HCT116 (cell line): ENCODE data around the gene LRFN2. TPM values are rescaled to one million over a fixed set of nuclear protein-coding genes. Genes with fewer than 3 reads are reported as not detected.

Source experiments
- ATAC-seq: fragments of 200-7000 bp; cut with Tn5 transposase; 2 replicates; pipeline ENCODE4 v1.9.1; 2020; ENCODE audit warnings: mild to moderate bottlenecking, moderate library complexity
- BruUV-seq: library from RNA; stranded (reverse); fragments of 400-500 nt; replicated peaks from 2 replicates; lab custom pipeline; 2021; lab: Mats Ljungman, UMichigan
- CTCF ChIA-PET: fragments of 300-600 bp; sonication (Branson Sonifier 250); formaldehyde crosslinking; loops from one replicate; lab custom pipeline; 2021; ENCODE audit warnings: antibody characterized with exemption; lab: Charles Lee
- POLR2A ChIA-PET: fragments of 300-600, 350-600 bp; sonication (Branson Sonifier 250); formaldehyde crosslinking; loops from one replicate; lab custom pipeline; 2021; ENCODE audit warnings: antibody characterized with exemption; lab: Charles Lee
- RAD21 ChIA-PET, 2 experiments: fragments of 300-600 bp; sonication (Branson Sonifier 250); formaldehyde crosslinking; loops; one replicate each; lab custom pipeline; 2023; ENCODE audit warnings: low total read pairs in 2 of 2; ENCODE audit not compliant: uncharacterized antibody in 2 of 2, unreplicated experiment in 2 of 2, low non-redundant PET in 1 of 2; lab: Charles Lee
- DNase-seq: peaks from one replicate; pipeline ENCODE4 v3.0.0-alpha.2; 2010; ENCODE audit warnings: low read depth, low spot score
- H2AFZ ChIP-seq: fragments of 200-600 bp; shearing (Covaris generic), sonication (generic); 2 replicates; pipeline ENCODE4 v1.6.1; 2017; ENCODE audit warnings: low read depth, mixed run types, mixed read lengths, antibody characterized with exemption, low read length; ENCODE audit not compliant: poor library complexity, severe bottlenecking
- H3K27ac ChIP-seq: 2 replicates; pipeline ENCODE4 v1.5.1; 2012; ENCODE audit warnings: low read depth, low read length
- H3K27me3 ChIP-seq: fragments of 200-600 bp; sonication (generic); 2 replicates; pipeline ENCODE4 v1.6.1; 2016; ENCODE audit warnings: mixed run types, low read length, mixed read lengths; ENCODE audit not compliant: insufficient read depth
- H3K36me3 ChIP-seq, 2 experiments: fragments of 200-500 bp in 1 of 2; fragments of 200-600 bp in 1 of 2; sonication (Bioruptor generic) in 1 of 2; sonication (generic) in 1 of 2; 2 replicates each; pipeline versions ENCODE4 v1.5.1 to v1.6.1; 2014 to 2016; ENCODE audit warnings: low read length in 2 of 2, inconsistent platforms in 1 of 2, mixed read lengths in 1 of 2, mixed run types in 1 of 2; ENCODE audit not compliant: insufficient read depth in 2 of 2, control insufficient read depth in 1 of 2
- H3K4me1 ChIP-seq, 2 experiments: fragments of 200-600 bp in 1 of 2; sonication (generic) in 1 of 2; 2 replicates each; pipeline versions ENCODE4 v1.5.1 to v1.6.1; 2012 to 2017; ENCODE audit warnings: low read length in 2 of 2, inconsistent platforms in 1 of 2, mild to moderate bottlenecking in 1 of 2, mixed read lengths in 1 of 2, mixed run types in 1 of 2, moderate library complexity in 1 of 2; ENCODE audit not compliant: insufficient read depth in 2 of 2, control insufficient read depth in 1 of 2
- H3K4me2 ChIP-seq: fragments of 200-600 bp; sonication (generic); 2 replicates; pipeline ENCODE4 v1.6.1; 2017; ENCODE audit warnings: mixed run types, low read length, mixed read lengths
- H3K4me3 ChIP-seq, 2 experiments: fragments of 200-600 bp in 1 of 2; sonication (generic) in 1 of 2; replicated peaks in 1 of 2; 2 replicates each; pipeline ENCODE4 v1.5.1; 2011 to 2016; ENCODE audit warnings: low read length in 2 of 2, control low read depth in 1 of 2, low read depth in 1 of 2, mild to moderate bottlenecking in 1 of 2, mixed read lengths in 1 of 2, mixed run types in 1 of 2
- H3K79me2 ChIP-seq: fragments of 200-600 bp; sonication (generic); 2 replicates; pipeline ENCODE4 v1.6.1; 2017; ENCODE audit warnings: mild to moderate bottlenecking, mixed run types, low read length, moderate library complexity, mixed read lengths; ENCODE audit not compliant: insufficient read depth
- H3K9ac ChIP-seq: fragments of 200-600 bp; sonication (generic); 2 replicates; pipeline ENCODE4 v1.6.1; 2016; ENCODE audit warnings: low read length, mixed read lengths
- H3K9me2 ChIP-seq: fragments of 200-600 bp; sonication (generic), shearing (Covaris generic); 2 replicates; pipeline ENCODE4 v1.6.1; 2017; ENCODE audit warnings: mixed run types, mild to moderate bottlenecking, moderate library complexity; ENCODE audit not compliant: insufficient read depth
- H3K9me3 ChIP-seq, 2 experiments: fragments of 200-500 bp in 1 of 2; fragments of 200-600 bp in 1 of 2; sonication (Bioruptor generic) in 1 of 2; sonication (generic) in 1 of 2; 2 replicates each; pipeline ENCODE4 v1.6.1; 2014 to 2017; ENCODE audit warnings: low read length in 2 of 2, mixed read lengths in 2 of 2, inconsistent platforms in 1 of 2, low read depth in 1 of 2, mild to moderate bottlenecking in 1 of 2, mixed run types in 1 of 2, moderate library complexity in 1 of 2; ENCODE audit not compliant: control insufficient read depth in 1 of 2, insufficient read depth in 1 of 2
- H4K20me1 ChIP-seq: fragments of 200-600 bp; sonication (generic), shearing (Covaris generic); 2 replicates; pipeline ENCODE4 v1.6.1; 2017; ENCODE audit warnings: mixed run types, mild to moderate bottlenecking, moderate library complexity; ENCODE audit not compliant: insufficient read depth
- JUND ChIP-seq: IDR thresholded peaks from 2 replicates; pipeline ENCODE4 v1.6.1; 2012
- SRF ChIP-seq: IDR thresholded peaks from 2 replicates; pipeline ENCODE4 v1.6.1; 2012; ENCODE audit warnings: low read depth
- intact Hi-C: fragments of 100-400 bp; cut with micrococcal nuclease; formaldehyde crosslinking; loops from 2 replicates; pipeline ENCODE4 v1.10.0; 2022
- total RNA-seq: library from RNA; stranded (reverse); gene quantifications from one replicate; pipeline ENCODE4 v1.2.1, GENCODE V29; 2021; ENCODE audit not compliant: unreplicated experiment

Gene LRFN2
- total RNA-seq, 1 experiment from 2014 or later, result not detected

GRCh38 chr6:40436685-40437604 is 150.2 kb downstream of the LRFN2 start:
- H3K4me2 ChIP-seq, result no peak overlapping the region
- no peaks in the 10 kb centered on the region for H3K4me1 ChIP-seq
- no peaks in the 10 kb centered on the region for H3K9me3 ChIP-seq
- no peaks in the 10 kb centered on the region for H3K79me2 ChIP-seq
- no peak for TF ChIP-seq JUND
- ATAC-seq, result no peak
- H3K9me2 ChIP-seq, result no peaks in the 10 kb centered on the region
- no TSS peak for BruUV-seq
- no peak overlapping the region for H3K27ac ChIP-seq
- DNase-seq, result no peak
- intact Hi-C loops, result no loop called here
- no peaks in the 10 kb centered on the region for H3K36me3 ChIP-seq
- no peak overlapping the region for H2AFZ ChIP-seq
- RAD21 ChIA-PET, result no interaction called here
- H3K9ac ChIP-seq, result no peak overlapping the region
- no peak overlapping the region for H3K4me3 ChIP-seq
- CTCF ChIA-PET, result no interaction called here
- no peaks in the 10 kb centered on the region for H4K20me1 ChIP-seq
- POLR2A ChIA-PET, result no interaction called here
- H3K27me3 ChIP-seq, result no peaks in the 10 kb centered on the region

GRCh38 chr6:40432982-40433381 is 154.2 kb downstream of the LRFN2 start:
- BruUV-seq, result no TSS peak
- ChIA-PET POLR2A (no interaction called here), RAD21 (no interaction called here), CTCF (no interaction called here)
- Histone ChIP-seq H3K4me2 (no peak overlapping the region), H3K27ac (no peak overlapping the region), H3K79me2 (no peaks in the 10 kb centered on the region), H4K20me1 (no peaks in the 10 kb centered on the region), H3K4me1 (no peaks in the 10 kb centered on the region), H3K9me2 (no peaks in the 10 kb centered on the region), H2AFZ (no peak overlapping the region), H3K27me3 (no peaks in the 10 kb centered on the region), H3K9ac (no peak overlapping the region), H3K36me3 (no peaks in the 10 kb centered on the region), H3K9me3 (no peaks in the 10 kb centered on the region), H3K4me3 (no peak overlapping the region)
- no peak for TF ChIP-seq SRF
- intact Hi-C loops, result no loop called here
- DNase-seq, result no peak
- ATAC-seq, result no peak
